Upper lobe of right lung (tissue), 1 donor: ENCODE measurements around the gene BRINP3. TPM values are rescaled to one million over a fixed set of nuclear protein-coding genes. Genes with fewer than 3 reads are reported as not detected.

Source experiments
- ATAC-seq: fragments of 200-7000 bp; cut with Tn5 transposase; one replicate; pipeline ENCODE4 v1.9.1; 2020; ENCODE audit warnings: mild to moderate bottlenecking, moderate library complexity
- DNase-seq: peaks from one replicate; pipeline ENCODE4 v3.0.0-alpha.2; 2020
- H3K27ac ChIP-seq: fragments of 200-600 bp; one replicate; pipeline ENCODE4 v1.8.0; 2022
- H3K27me3 ChIP-seq: fragments of 200-600 bp; one replicate; pipeline ENCODE4 v1.8.0; 2022; ENCODE audit warnings: mild to moderate bottlenecking
- H3K36me3 ChIP-seq: fragments of 200-600 bp; one replicate; pipeline ENCODE4 v1.8.0; 2022
- H3K4me1 ChIP-seq: fragments of 200-600 bp; one replicate; pipeline ENCODE4 v1.8.0; 2022
- H3K4me3 ChIP-seq: fragments of 200-600 bp; one replicate; pipeline ENCODE4 v1.8.0; 2022; ENCODE audit warnings: mild to moderate bottlenecking
- H3K9me3 ChIP-seq: fragments of 200-600 bp; one replicate; pipeline ENCODE4 v1.8.0; 2022
- intact Hi-C: fragments of 100-400 bp; cut with DNase I; formaldehyde crosslinking; loops from one replicate; pipeline ENCODE4 v1.11.0; 2022
- total RNA-seq: library from RNA; stranded (reverse); fragmentation: NEBNext Ultra II Directional; extraction: Animal tissue kit (Norgen Biotek cat#: 25700); gene quantifications from one replicate; pipeline ENCODE4 v1.2.1, GENCODE V29; 2021
- TF ChIP-seq, protein P1 (sequence below): fragments of 200-600 bp; IDR thresholded peaks from one replicate; pipeline ENCODE4 v1.8.0; 2022; ENCODE audit warnings: antibody characterized with exemption
- donor health status: DM: no; HTN: yes; CAD: no; lungs with severe emphysema.

BRINP3 gene
- total RNA-seq, 1 donor from 2014 or later: 1.2 TPM

DNA sequence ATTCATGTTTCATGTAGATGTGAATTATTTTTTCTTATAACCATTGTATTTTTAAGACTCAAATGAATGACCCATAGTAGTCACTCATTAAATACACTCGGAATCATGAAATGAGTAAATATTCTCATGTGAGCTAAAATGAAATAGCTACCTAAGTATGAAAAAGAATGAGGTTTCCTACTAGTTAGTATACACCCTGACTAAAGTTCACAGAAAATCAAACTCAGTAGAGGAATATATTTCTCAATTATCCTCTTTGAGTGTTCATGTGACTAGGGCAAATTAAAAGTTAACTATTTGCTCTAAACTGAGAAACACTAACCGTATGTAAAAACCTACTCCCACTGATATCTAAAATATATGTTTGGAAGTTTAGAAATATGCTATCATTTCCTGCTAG lies 187.8 kb downstream of the BRINP3 start:
- no peaks in the 10 kb centered on the region for H3K27me3 ChIP-seq
- intact Hi-C loops: no loop called here
- H3K4me1 ChIP-seq: no peaks in the 10 kb centered on the region
- DNase-seq (no peak), ATAC-seq (no peak)
- no peaks in the 10 kb centered on the region for H3K9me3 ChIP-seq
- no peak overlapping the region for H3K27ac ChIP-seq
- H3K4me3 ChIP-seq: no peak overlapping the region
- TF ChIP-seq, protein P1, sequence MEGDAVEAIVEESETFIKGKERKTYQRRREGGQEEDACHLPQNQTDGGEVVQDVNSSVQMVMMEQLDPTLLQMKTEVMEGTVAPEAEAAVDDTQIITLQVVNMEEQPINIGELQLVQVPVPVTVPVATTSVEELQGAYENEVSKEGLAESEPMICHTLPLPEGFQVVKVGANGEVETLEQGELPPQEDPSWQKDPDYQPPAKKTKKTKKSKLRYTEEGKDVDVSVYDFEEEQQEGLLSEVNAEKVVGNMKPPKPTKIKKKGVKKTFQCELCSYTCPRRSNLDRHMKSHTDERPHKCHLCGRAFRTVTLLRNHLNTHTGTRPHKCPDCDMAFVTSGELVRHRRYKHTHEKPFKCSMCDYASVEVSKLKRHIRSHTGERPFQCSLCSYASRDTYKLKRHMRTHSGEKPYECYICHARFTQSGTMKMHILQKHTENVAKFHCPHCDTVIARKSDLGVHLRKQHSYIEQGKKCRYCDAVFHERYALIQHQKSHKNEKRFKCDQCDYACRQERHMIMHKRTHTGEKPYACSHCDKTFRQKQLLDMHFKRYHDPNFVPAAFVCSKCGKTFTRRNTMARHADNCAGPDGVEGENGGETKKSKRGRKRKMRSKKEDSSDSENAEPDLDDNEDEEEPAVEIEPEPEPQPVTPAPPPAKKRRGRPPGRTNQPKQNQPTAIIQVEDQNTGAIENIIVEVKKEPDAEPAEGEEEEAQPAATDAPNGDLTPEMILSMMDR: no peak
- no peaks in the 10 kb centered on the region for H3K36me3 ChIP-seq

DNA sequence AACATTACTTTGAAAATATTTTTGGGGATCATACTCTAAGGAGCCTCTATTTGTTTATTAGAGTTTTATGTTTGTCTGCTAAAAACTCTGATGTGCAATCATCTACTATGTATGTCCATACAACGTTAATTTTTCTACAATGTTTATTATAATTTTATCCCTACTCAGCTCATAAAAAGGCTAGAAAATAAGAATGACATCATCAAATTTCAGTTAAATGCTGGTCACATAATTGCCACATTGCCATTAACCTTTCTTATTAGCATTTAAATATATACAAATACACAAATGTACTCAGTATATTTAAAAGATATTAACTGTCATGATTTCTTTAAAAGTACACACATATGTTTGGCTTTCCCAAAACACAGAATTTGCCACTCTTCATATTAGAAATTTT lies 191.6 kb downstream of the BRINP3 start:
- ATAC-seq (no peak), DNase-seq (no peak)
- TF ChIP-seq, protein P1: no peak
- H3K4me3 ChIP-seq: no peak overlapping the region
- no peaks in the 10 kb centered on the region for H3K4me1 ChIP-seq
- H3K27me3 ChIP-seq: no peaks in the 10 kb centered on the region
- H3K36me3 ChIP-seq: no peaks in the 10 kb centered on the region
- no peak overlapping the region for H3K27ac ChIP-seq
- H3K9me3 ChIP-seq: no peaks in the 10 kb centered on the region
- intact Hi-C loops: no loop called here

DNA sequence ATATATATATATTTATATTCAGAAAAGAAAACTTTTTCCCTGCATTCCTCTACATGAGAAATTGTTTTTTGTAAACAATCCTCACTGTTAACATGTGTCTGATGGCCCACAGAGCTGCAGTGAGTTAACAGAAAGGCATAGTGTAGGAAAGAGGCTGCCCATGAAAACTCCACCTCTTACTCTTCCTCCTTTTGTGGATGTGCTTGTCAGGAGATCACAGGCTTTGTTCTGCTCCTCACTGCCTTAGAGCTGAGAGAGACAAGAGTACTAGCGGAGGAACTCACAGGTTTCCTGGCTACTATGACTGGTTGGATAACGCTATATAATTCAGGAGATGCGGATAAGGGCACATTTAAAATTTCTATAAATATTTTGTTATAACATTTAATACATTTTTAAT lies 200.6 kb downstream of the BRINP3 start:
- no peaks in the 10 kb centered on the region for H3K36me3 ChIP-seq
- no peaks in the 10 kb centered on the region for H3K27me3 ChIP-seq
- TF ChIP-seq, protein P1: no peak
- H3K9me3 ChIP-seq: no peaks in the 10 kb centered on the region
- DNase-seq (no peak), ATAC-seq (no peak)
- no peaks in the 10 kb centered on the region for H3K4me1 ChIP-seq
- intact Hi-C loops: no loop called here
- no peak overlapping the region for H3K4me3 ChIP-seq
- no peak overlapping the region for H3K27ac ChIP-seq

DNA sequence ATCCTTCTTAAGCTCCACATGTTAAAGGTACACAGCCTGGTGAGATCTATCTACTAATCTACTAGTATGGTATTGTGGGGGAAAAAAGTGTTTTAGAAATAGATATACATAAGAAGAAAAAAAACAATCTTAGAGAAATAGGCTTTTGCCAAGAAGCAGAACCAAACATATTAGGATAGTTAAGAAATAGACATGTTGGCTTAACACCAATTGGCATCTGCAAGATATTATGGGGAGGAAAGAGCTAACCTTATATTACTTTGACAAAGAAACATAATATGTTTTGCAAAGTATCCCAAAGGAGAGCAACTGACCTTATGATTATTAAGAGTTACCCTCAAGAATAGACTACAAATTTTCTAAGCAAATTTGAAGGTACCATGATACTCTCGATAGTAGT lies 202.9 kb downstream of the BRINP3 start:
- TF ChIP-seq, protein P1: no peak
- Histone ChIP-seq H3K36me3 (no peaks in the 10 kb centered on the region), H3K9me3 (no peaks in the 10 kb centered on the region), H3K4me1 (no peaks in the 10 kb centered on the region), H3K27ac (no peak overlapping the region), H3K4me3 (no peak overlapping the region), H3K27me3 (no peaks in the 10 kb centered on the region)
- intact Hi-C loops: no loop called here
- ATAC-seq (no peak), DNase-seq (no peak)

DNA sequence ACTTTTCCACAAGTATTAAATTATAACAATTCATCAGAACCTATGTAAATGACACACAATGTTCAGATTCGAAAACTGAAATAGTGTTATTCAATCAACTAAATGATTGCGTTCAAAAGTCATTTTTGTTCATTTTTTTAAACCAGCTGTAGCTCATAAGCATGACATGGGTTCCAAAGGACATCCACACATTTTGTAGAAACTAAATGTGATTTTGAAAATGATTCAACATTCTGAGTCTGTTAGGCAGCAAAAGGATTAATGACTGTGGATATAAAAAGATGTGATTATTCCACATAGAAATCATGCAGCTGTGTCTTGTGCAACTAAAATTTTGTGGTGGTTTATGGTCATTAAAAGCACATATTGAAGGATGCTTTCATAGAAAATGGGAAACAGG lies 204.5 kb downstream of the BRINP3 start:
- H3K27ac ChIP-seq: no peak overlapping the region
- DNase-seq: no peak

More for the DNA sequence above, 204.5 kb downstream of the BRINP3 start:
- no peaks in the 10 kb centered on the region for H3K9me3 ChIP-seq
- no peak for ATAC-seq
- intact Hi-C loops: no loop called here
- no peaks in the 10 kb centered on the region for H3K36me3 ChIP-seq
- no peak overlapping the region for H3K4me3 ChIP-seq
- H3K27me3 ChIP-seq: no peaks in the 10 kb centered on the region
- TF ChIP-seq, protein P1: no peak
- no peaks in the 10 kb centered on the region for H3K4me1 ChIP-seq
